ENCODE results near the gene PRKAB1. TPM values are rescaled to one million over a fixed set of nuclear protein-coding genes. Genes with fewer than 3 reads are reported as not detected.

Gene PRKAB1
- total and polyA plus RNA-seq, 2 experiments from 2014 or later, result 16.3 to 31.0 TPM

DNA sequence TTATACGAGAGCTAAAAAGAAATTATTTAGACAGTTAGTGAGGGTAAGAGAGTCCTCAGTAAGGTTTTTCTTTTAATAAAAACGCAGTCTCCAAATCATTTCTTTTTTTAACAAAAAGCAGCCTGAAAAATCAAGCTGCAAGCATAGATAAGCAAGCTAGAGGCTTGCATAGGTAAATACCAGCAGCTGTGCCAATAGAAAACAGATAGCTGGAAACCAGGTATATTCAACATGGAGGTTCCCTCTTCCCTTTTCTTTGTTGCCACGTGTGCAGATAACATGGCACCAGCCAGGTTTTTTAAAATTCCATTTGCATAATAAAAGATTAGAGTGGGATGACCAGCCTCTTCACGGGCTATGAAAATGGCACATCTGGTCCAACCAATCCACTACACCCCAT is 6.1 kb upstream of the PRKAB1 start:
- H3K79me2 ChIP-seq (replicated peaks; ENCODE audit: insufficient read depth), result no peaks in the 10 kb centered on the region
- H3K9me2 ChIP-seq (ENCODE audit: insufficient read depth), result no peaks in the 10 kb centered on the region
- H3K4me1 Mint-ChIP-seq, result peaks cover under 1% of the 10 kb centered on the region; the same call in 2 of the 3 replicates
- H3K27me3 Mint-ChIP-seq (ENCODE audit: insufficient read depth, low read depth, poor library complexity), result no peaks in the 10 kb centered on the region
- ATAC-seq (no peak), DNase-seq (ENCODE audit: low spot score) (no peak)
- no peak overlapping the region for H3K27ac Mint-ChIP-seq
- no peaks in the 10 kb centered on the region; the same call in 1 of the 2 replicates for H3K4me1 ChIP-seq (ENCODE audit: insufficient read depth)
- H3K36me3 ChIP-seq (ENCODE audit: insufficient read depth), result no peaks in the 10 kb centered on the region
- TF ChIP-seq CTCF (conservative IDR thresholded peaks at IDR 0.05; ENCODE audit: low read depth in 2 of 2), result no peak
- TF ChIP-seq ZNF114 (CRISPR knock-in tag; IDR thresholded peaks at IDR 0.05), result no peak
- TF ChIP-seq EZH2 (IDR thresholded peaks at IDR 0.05; ENCODE audit: low read depth, unreplicated experiment), result no peak
- no peak for TF ChIP-seq ZNF331 (CRISPR knock-in tag; IDR thresholded peaks at IDR 0.05; ENCODE audit: low read depth)
- no peak for TF ChIP-seq CREB1 (CRISPR knock-in tag; IDR thresholded peaks at IDR 0.05; ENCODE audit: low read depth)
- no peak for TF ChIP-seq JUNB (IDR thresholded peaks at IDR 0.05; ENCODE audit: unreplicated experiment)
- no peak for TF ChIP-seq ETS1 (IDR thresholded peaks at IDR 0.05)
- TF ChIP-seq, protein P1, sequence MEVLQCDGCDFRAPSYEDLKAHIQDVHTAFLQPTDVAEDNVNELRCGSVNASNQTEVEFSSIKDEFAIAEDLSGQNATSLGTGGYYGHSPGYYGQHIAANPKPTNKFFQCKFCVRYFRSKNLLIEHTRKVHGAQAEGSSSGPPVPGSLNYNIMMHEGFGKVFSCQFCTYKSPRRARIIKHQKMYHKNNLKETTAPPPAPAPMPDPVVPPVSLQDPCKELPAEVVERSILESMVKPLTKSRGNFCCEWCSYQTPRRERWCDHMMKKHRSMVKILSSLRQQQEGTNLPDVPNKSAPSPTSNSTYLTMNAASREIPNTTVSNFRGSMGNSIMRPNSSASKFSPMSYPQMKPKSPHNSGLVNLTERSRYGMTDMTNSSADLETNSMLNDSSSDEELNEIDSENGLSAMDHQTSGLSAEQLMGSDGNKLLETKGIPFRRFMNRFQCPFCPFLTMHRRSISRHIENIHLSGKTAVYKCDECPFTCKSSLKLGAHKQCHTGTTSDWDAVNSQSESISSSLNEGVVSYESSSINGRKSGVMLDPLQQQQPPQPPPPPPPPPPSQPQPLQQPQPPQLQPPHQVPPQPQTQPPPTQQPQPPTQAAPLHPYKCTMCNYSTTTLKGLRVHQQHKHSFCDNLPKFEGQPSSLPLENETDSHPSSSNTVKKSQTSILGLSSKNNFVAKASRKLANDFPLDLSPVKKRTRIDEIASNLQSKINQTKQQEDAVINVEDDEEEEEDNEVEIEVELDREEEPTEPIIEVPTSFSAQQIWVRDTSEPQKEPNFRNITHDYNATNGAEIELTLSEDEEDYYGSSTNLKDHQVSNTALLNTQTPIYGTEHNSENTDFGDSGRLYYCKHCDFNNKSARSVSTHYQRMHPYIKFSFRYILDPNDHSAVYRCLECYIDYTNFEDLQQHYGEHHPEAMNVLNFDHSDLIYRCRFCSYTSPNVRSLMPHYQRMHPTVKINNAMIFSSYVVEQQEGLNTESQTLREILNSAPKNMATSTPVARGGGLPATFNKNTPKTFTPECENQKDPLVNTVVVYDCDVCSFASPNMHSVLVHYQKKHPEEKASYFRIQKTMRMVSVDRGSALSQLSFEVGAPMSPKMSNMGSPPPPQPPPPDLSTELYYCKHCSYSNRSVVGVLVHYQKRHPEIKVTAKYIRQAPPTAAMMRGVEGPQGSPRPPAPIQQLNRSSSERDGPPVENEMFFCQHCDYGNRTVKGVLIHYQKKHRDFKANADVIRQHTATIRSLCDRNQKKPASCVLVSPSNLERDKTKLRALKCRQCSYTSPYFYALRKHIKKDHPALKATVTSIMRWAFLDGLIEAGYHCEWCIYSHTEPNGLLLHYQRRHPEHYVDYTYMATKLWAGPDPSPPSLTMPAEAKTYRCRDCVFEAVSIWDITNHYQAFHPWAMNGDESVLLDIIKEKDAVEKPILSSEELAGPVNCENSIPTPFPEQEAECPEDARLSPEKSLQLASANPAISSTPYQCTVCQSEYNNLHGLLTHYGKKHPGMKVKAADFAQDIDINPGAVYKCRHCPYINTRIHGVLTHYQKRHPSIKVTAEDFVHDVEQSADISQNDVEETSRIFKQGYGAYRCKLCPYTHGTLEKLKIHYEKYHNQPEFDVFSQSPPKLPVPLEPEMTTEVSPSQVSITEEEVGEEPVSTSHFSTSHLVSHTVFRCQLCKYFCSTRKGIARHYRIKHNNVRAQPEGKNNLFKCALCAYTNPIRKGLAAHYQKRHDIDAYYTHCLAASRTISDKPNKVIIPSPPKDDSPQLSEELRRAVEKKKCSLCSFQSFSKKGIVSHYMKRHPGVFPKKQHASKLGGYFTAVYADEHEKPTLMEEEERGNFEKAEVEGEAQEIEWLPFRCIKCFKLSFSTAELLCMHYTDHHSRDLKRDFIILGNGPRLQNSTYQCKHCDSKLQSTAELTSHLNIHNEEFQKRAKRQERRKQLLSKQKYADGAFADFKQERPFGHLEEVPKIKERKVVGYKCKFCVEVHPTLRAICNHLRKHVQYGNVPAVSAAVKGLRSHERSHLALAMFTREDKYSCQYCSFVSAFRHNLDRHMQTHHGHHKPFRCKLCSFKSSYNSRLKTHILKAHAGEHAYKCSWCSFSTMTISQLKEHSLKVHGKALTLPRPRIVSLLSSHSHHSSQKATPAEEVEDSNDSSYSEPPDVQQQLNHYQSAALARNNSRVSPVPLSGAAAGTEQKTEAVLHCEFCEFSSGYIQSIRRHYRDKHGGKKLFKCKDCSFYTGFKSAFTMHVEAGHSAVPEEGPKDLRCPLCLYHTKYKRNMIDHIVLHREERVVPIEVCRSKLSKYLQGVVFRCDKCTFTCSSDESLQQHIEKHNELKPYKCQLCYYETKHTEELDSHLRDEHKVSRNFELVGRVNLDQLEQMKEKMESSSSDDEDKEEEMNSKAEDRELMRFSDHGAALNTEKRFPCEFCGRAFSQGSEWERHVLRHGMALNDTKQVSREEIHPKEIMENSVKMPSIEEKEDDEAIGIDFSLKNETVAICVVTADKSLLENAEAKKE (CRISPR knock-in tag; IDR thresholded peaks at IDR 0.05), result no peak
- no peak for TF ChIP-seq EZH2phosphoT487 (IDR thresholded peaks at IDR 0.05; ENCODE audit: unreplicated experiment)
- no peaks in the 10 kb centered on the region for H4K20me1 ChIP-seq (replicated peaks; ENCODE audit: insufficient read depth)
- H3K27ac ChIP-seq (ENCODE audit: low read depth), result no peak overlapping the region
- no peaks in the 10 kb centered on the region for H3F3A ChIP-seq (replicated peaks; ENCODE audit: low read depth)
- no peak overlapping the region for H3K4me3 ChIP-seq
- no peaks in the 10 kb centered on the region for H3K9me3 Mint-ChIP-seq
- no peaks in the 10 kb centered on the region for H3K36me3 Mint-ChIP-seq (ENCODE audit: low read depth)
- H3K4me2 ChIP-seq, result no peak overlapping the region
- no peak overlapping the region for H2AFZ ChIP-seq
- H3K4me3 Mint-ChIP-seq, result no peak overlapping the region
- H3K27me3 ChIP-seq (ENCODE audit: insufficient read depth), result no peaks in the 10 kb centered on the region

Measured in GM23338 (cell line).